MM.1S (cell line): Measurements from ENCODE around the gene PPFIA2.

Source experiments
- EZH2 ChIP-seq: fragments of 300-600 bp; sonication (generic); optimal IDR thresholded peaks from 2 replicates; pipeline ENCODE3; 2017; ENCODE audit warnings: low read depth, mild to moderate bottlenecking, antibody characterized with exemption, low read length, mixed read lengths
- EZH2phosphoT487 ChIP-seq: fragments of 300-600 bp; sonication (generic); IDR thresholded peaks from 2 replicates; pipeline ENCODE4 v1.6.1; 2018; ENCODE audit warnings: antibody characterized with exemption, low read length
- TF ChIP-seq, protein P1 (sequence below): fragments of 300-600 bp; sonication (generic); IDR thresholded peaks from 2 replicates; pipeline ENCODE4 v1.5.1; 2016; ENCODE audit warnings: antibody characterized with exemption, low read length, mixed read lengths

- TF ChIP-seq, protein P1, sequence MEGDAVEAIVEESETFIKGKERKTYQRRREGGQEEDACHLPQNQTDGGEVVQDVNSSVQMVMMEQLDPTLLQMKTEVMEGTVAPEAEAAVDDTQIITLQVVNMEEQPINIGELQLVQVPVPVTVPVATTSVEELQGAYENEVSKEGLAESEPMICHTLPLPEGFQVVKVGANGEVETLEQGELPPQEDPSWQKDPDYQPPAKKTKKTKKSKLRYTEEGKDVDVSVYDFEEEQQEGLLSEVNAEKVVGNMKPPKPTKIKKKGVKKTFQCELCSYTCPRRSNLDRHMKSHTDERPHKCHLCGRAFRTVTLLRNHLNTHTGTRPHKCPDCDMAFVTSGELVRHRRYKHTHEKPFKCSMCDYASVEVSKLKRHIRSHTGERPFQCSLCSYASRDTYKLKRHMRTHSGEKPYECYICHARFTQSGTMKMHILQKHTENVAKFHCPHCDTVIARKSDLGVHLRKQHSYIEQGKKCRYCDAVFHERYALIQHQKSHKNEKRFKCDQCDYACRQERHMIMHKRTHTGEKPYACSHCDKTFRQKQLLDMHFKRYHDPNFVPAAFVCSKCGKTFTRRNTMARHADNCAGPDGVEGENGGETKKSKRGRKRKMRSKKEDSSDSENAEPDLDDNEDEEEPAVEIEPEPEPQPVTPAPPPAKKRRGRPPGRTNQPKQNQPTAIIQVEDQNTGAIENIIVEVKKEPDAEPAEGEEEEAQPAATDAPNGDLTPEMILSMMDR = no peak
- no peak for TF ChIP-seq EZH2
- TF ChIP-seq EZH2phosphoT487 = no peak
These were observed 444.1 kb downstream of the PPFIA2 start for GRCh38 chr12:81314903-81315531.
